GM12878 (cell line): Measurements from ENCODE around the gene KRTAP10-1.

Source experiments
- BCL11A ChIP-seq: IDR thresholded peaks from 2 replicates; pipeline ENCODE4 v1.6.1; 2011; ENCODE audit warnings: low read depth, low read length
- JUNB ChIP-seq: IDR thresholded peaks from 2 replicates; pipeline ENCODE4 v1.6.1; 2016; ENCODE audit warnings: antibody characterized with exemption, mild to moderate bottlenecking
- POLR2A ChIP-seq: IDR thresholded peaks from 2 replicates; pipeline ENCODE4 v1.6.1; 2011; ENCODE audit warnings: low read depth, mild to moderate bottlenecking, low read length
- RB1 ChIP-seq: fragments of 450-650 bp; formaldehyde crosslinking; IDR thresholded peaks from 2 replicates; pipeline ENCODE4 v1.6.1; 2017; ENCODE audit warnings: mild to moderate bottlenecking, borderline replicate concordance
- SUZ12 ChIP-seq: fragments of 200-600 bp; sonication (generic); IDR thresholded peaks from one replicate; pipeline ENCODE4 v1.6.1; 2018; ENCODE audit warnings: antibody characterized with exemption, mild to moderate bottlenecking; ENCODE audit not compliant: unreplicated experiment
- TF ChIP-seq, protein P1 (sequence below), 3 experiments: IDR thresholded peaks in 2 of 3; conservative IDR thresholded peaks in 1 of 3; 2 replicates each; pipeline ENCODE4 v1.5.1; 2011; ENCODE audit warnings: low read depth in 3 of 3, low read length in 3 of 3, mild to moderate bottlenecking in 3 of 3, control low read depth in 2 of 3, moderate library complexity in 2 of 3, inconsistent platforms in 1 of 3, mixed read lengths in 1 of 3; ENCODE audit not compliant: control insufficient read depth in 2 of 3, insufficient read depth in 1 of 3; ENCODE audit errors: extremely low read depth in 1 of 3
- TF ChIP-seq, protein P2 (sequence below): fragments of 450-650 bp; IDR thresholded peaks from 2 replicates; pipeline ENCODE4 v1.6.1; 2017; ENCODE audit warnings: mild to moderate bottlenecking, moderate library complexity

DNA sequence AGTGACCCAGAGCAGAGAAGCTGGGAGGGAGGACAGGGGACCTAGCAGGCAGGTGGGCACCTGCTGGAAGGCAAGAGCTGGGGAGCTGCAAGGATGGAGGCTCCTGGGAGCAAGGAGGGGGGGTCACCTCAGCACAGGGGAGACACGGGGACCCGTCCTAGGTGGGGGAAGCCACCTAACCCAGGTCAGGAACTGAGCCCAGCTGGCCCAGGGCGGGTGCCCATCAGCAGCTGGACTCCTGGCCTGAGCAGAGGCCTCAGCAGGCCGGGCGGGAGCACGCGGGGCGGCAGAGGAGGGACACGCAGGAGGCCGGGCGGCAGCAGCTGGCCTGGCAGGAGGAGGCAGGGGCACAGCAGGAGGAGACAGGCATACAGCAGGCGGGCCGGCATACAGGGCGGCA is 949 bp downstream of the KRTAP10-1 start:
- TF ChIP-seq, protein P1, sequence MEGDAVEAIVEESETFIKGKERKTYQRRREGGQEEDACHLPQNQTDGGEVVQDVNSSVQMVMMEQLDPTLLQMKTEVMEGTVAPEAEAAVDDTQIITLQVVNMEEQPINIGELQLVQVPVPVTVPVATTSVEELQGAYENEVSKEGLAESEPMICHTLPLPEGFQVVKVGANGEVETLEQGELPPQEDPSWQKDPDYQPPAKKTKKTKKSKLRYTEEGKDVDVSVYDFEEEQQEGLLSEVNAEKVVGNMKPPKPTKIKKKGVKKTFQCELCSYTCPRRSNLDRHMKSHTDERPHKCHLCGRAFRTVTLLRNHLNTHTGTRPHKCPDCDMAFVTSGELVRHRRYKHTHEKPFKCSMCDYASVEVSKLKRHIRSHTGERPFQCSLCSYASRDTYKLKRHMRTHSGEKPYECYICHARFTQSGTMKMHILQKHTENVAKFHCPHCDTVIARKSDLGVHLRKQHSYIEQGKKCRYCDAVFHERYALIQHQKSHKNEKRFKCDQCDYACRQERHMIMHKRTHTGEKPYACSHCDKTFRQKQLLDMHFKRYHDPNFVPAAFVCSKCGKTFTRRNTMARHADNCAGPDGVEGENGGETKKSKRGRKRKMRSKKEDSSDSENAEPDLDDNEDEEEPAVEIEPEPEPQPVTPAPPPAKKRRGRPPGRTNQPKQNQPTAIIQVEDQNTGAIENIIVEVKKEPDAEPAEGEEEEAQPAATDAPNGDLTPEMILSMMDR (IDR thresholded peaks at IDR 0.05 in 2 of 3, conservative IDR thresholded peaks at IDR 0.05 in 1 of 3; ENCODE audit: control insufficient read depth in 2 of 3, extremely low read depth in 1 of 3, insufficient read depth in 1 of 3, low read depth in 3 of 3, low read length in 3 of 3), result no peak
- no peak for TF ChIP-seq BCL11A
- TF ChIP-seq SUZ12, result no peak
- no peak for TF ChIP-seq JUNB
- TF ChIP-seq, protein P2, sequence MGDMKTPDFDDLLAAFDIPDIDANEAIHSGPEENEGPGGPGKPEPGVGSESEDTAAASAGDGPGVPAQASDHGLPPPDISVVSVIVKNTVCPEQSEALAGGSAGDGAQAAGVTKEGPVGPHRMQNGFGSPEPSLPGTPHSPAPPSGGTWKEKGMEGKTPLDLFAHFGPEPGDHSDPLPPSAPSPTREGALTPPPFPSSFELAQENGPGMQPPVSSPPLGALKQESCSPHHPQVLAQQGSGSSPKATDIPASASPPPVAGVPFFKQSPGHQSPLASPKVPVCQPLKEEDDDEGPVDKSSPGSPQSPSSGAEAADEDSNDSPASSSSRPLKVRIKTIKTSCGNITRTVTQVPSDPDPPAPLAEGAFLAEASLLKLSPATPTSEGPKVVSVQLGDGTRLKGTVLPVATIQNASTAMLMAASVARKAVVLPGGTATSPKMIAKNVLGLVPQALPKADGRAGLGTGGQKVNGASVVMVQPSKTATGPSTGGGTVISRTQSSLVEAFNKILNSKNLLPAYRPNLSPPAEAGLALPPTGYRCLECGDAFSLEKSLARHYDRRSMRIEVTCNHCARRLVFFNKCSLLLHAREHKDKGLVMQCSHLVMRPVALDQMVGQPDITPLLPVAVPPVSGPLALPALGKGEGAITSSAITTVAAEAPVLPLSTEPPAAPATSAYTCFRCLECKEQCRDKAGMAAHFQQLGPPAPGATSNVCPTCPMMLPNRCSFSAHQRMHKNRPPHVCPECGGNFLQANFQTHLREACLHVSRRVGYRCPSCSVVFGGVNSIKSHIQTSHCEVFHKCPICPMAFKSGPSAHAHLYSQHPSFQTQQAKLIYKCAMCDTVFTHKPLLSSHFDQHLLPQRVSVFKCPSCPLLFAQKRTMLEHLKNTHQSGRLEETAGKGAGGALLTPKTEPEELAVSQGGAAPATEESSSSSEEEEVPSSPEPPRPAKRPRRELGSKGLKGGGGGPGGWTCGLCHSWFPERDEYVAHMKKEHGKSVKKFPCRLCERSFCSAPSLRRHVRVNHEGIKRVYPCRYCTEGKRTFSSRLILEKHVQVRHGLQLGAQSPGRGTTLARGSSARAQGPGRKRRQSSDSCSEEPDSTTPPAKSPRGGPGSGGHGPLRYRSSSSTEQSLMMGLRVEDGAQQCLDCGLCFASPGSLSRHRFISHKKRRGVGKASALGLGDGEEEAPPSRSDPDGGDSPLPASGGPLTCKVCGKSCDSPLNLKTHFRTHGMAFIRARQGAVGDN, result no peak
- no peak for TF ChIP-seq RB1
- TF ChIP-seq POLR2A, result no peak
